GM12801 (cell line): ENCODE results near the gene CNOT6.

Experiments
- TF ChIP-seq, protein P1 (sequence below): IDR thresholded peaks from one replicate; pipeline ENCODE4 v1.5.1; 2011; ENCODE audit warnings: control low read depth; ENCODE audit not compliant: insufficient read length; ENCODE audit errors: extremely low read depth

The CNOT6 gene

DNA sequence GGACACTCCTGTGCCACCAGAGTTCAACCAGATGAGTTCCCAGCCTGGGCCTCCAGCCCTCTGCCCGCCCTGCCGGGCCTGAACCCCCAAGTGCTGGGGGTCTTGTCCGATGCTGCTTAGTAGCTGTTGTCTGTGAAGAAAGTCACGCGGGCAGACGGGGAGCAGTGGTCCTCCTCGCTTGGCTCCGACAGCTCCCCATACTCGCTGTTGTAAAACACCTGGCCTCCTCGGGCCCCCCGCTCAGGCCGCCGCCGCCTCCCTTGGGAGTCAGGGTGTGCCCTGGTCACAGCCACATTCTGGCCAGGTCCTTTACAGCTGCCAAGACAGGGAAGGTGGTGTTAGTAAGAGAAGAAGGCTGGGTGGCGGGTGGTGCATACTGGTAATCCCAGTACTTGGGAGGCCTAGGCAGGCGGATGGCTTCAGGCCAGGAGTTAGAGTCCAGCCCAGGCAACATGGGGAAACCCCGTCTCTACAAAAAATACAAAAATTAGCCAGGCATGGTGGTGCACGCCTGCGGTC lies 109.0 kb downstream of the CNOT6 start:
- TF ChIP-seq, protein P1, sequence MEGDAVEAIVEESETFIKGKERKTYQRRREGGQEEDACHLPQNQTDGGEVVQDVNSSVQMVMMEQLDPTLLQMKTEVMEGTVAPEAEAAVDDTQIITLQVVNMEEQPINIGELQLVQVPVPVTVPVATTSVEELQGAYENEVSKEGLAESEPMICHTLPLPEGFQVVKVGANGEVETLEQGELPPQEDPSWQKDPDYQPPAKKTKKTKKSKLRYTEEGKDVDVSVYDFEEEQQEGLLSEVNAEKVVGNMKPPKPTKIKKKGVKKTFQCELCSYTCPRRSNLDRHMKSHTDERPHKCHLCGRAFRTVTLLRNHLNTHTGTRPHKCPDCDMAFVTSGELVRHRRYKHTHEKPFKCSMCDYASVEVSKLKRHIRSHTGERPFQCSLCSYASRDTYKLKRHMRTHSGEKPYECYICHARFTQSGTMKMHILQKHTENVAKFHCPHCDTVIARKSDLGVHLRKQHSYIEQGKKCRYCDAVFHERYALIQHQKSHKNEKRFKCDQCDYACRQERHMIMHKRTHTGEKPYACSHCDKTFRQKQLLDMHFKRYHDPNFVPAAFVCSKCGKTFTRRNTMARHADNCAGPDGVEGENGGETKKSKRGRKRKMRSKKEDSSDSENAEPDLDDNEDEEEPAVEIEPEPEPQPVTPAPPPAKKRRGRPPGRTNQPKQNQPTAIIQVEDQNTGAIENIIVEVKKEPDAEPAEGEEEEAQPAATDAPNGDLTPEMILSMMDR = no peak

DNA sequence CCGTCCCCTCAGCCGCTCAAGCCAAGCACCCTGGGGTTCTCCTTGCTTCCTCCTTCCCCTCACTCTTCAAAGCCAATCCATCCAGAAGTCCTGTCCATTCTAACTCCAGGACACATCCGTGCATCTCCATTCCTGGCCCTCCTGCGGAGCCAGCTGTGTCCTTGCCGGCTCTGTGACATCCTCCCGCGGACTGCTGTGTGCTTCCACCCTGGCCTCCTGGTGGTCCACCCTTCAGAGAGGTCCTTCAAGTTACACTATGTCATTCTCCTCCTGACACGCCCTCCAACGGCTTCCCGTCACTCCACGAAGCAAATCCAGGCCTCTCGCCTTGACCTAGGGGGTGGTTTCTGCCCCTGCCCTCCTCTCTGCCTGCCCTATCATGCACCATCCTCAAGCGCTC lies 110.1 kb downstream of the CNOT6 start:
- TF ChIP-seq, protein P1 = no peak

DNA sequence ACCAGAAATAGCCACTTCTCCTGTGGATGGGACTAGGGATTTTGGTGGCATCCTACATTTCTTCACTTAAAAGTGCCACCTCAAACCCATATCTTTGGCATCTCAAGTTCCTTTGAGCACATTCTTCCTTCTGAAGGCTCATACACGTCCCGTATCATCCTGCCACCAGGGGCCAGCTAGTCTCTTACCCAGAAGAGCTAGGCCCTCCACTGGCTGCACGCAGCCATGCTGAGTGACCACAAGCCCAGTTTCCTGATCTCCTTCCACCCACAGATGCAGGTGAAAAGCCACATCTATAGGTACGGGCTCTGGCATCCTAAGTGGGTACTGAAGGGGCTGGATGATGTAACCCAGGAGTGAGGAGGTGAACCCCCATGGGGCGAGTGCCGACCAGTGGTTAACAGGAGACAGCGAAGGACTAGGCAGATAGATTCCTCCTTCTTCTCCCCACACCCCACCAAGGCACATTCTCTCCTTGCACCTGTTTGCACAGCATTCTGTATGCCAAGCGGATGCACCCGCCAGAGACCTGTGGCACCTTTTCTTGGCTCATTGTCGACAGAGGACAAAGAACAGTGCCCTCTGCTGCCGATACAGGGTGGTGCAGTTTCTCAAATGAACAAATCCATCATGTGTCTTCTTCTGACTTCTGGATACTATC lies 111.5 kb downstream of the CNOT6 start:
- TF ChIP-seq, protein P1 = peak; percentile 52

DNA sequence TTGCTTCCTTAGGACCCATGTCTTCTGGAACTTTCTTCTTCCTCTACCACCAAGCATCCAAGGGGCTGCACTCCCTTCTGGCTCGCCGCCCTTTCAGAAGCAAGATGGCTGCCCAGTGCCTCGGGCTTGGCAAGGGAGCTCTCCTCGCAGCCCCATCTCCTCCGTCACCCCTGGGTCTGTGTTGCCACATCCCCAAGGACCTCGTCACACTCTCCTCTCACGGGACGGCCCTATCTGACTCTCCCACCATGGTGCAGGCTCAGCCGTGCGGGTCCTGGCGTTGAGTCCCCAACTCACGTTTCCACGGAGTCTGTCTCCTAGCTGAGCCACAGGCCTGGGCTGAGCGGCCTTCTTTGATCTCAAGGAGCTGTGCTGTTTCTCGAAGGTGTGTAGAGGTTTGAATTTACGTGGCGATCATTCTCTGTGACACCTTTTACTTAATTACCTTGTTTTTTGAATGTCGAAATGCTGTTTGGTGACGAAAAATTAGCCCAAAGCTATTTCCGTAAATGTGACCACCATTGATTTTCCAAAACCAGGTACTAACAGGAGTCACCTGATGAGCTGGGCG lies 112.1 kb downstream of the CNOT6 start:
- TF ChIP-seq, protein P1 = no peak

DNA sequence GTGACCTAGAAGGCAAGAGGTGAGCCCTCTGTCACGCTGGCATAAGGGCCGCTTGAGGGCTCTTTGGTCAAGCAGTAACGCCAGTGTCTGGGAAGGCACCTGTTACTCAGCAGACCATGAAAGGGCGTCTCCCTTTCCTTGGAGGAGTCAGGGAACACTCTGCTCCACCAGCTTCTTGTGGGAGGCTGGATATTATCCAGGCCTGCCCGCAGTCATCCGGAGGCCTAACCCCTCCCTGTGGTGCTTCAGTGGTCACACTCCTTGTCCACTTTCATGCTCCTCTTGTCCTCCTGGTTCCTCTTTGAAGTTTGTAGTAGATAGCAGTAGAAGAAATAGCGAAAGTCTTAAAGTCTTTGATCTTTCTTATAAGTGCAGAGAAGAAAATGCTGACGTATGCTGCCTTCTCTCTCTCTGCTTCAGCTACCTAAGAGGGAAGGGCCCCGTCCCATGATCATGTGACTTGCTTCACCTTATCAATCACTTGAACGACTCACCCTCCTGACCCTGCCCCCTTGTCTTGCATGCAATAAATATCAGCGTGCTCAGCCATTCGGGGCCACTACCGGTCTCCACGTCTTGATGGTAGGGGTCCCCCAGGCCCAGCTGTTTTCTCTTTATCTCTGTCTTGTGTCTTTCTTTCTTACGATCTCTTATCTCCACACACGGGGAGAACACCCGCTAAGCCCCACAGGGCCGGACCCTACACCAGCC lies 113.8 kb downstream of the CNOT6 start:
- TF ChIP-seq, protein P1 = no peak

DNA sequence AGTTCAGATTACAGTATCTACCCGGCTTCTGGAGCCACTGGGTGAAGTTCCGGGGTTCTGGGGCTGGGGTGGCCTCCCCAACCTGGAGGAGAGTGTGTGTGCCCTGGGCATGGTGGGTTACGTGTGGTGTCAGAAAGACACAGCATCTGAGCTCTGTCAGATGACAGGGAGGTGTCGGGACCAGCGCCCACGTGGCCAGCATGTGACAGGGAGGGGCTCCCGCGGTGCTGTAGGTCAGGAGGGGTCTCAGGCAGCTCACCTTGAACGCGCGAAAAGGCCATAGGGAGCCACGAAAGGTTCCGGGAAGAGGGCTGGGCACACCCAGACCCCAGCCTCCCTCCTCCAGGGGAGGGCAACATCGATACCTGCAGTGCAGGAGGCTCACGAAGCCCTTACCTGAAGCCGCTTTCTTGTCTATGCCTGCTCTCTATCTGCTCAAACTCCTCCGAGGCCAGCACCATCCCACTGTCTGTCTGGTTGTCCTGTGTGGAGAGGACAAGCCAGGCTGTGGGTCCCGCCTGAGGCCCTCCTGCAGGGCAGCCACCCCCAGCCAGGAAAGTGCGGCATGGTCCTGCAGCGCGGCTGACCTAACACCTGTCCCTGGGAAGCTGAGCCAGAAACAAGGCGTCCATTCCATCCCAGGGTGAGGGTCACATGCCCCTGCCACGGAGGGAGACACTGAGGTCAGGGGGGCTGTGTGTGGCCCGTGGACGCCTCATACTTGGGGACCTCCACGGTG lies 114.6 kb downstream of the CNOT6 start:
- TF ChIP-seq, protein P1 = no peak

DNA sequence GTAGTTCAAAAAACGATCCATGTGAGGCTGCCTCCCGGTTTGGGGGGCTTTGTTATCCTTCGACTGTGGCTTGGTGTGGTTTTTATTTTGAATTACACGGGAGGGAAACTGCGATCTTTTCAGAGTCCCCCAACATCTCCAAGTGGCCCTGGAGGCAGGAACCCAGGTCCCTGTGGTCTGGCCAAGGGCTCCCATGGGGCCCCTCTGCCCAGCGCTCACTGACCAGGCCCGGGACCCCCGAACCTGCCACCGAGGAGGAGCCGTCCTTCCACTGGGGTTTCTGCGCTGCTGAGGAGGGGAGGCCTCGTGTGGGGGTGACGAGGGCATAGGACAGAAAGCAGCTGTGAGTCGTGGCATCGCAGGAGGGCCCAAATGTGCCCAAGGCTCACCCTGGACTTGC lies 115.2 kb downstream of the CNOT6 start:
- TF ChIP-seq, protein P1 = no peak
